Measurements from ENCODE around the gene NDUFS2.

DNA sequence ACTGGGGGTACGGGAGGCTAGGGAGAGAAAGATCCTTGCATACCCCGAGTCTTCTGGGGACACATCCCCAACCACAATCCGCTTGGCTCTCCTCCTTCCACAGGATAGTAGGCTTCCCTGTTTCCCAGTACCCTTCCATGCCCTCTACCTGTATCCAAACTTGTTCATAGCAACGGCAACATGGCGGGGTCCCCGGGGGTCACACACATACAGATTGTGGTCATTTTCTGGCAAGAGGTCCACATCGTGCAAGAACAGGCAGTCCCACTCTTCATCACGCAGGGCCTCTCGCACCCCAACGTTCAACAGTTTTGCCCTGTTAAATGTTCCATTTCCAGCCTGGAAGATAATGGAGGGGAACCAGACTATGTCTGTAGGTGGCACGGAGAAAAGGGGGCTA, 28.5 kb upstream of the NDUFS2 start:
- TF ChIP-seq POLR2AphosphoS5 (IDR thresholded peaks at IDR 0.05) (no peak), CTCF (IDR thresholded peaks at IDR 0.05) (no peak)
